AG08395 (cell line): ENCODE results near the gene SLC3A2.
A peak's percentile ranks its signal among the peaks of the same experiment; 100 is the strongest.

ENCODE experiments used
- DNase-seq: peaks from one replicate; pipeline ENCODE4 v3.0.0; 2012; ENCODE audit warnings: mixed read lengths, low spot score

The SLC3A2 gene

GRCh38 chr11:62910141-62910882 lies 29.6 kb downstream of the SLC3A2 start:
- no peak for DNase-seq

GRCh38 chr11:62911137-62912130 lies 30.7 kb downstream of the SLC3A2 start:
- no peak for DNase-seq

GRCh38 chr11:62912268-62912667 lies 31.6 kb downstream of the SLC3A2 start:
- DNase-seq: no peak

- no peak for DNase-seq
Measured at GRCh38 chr11:62914416-62914815, 33.7 kb downstream of the SLC3A2 start.

- no peak for DNase-seq
Measured at GRCh38 chr11:62917906-62918502, 37.3 kb downstream of the SLC3A2 start.

- DNase-seq: no peak
Measured at GRCh38 chr11:62918531-62918930, 37.8 kb downstream of the SLC3A2 start.

- no peak for DNase-seq
Measured at GRCh38 chr11:62919476-62919875, 38.8 kb downstream of the SLC3A2 start.

GRCh38 chr11:62919898-62920640 lies 39.4 kb downstream of the SLC3A2 start:
- DNase-seq: no peak

GRCh38 chr11:62921201-62921572 lies 40.5 kb downstream of the SLC3A2 start, which contains the start of gene CHRM1:
Gene CHRM1 (minus strand): TSS chr11:62921363. CDS start chr11:62911100, 10,263 bp downstream.
- no peak for DNase-seq

GRCh38 chr11:62921573-62922188 lies 41.0 kb downstream of the SLC3A2 start:
- peak; percentile 52 for DNase-seq

- no peak for DNase-seq
Measured at GRCh38 chr11:62922189-62922589, 41.5 kb downstream of the SLC3A2 start.

- DNase-seq: no peak
Measured at GRCh38 chr11:62922653-62923431, 42.1 kb downstream of the SLC3A2 start.

GRCh38 chr11:62923601-62924411 lies 43.1 kb downstream of the SLC3A2 start:
- DNase-seq: no peak

- DNase-seq: no peak
Measured at GRCh38 chr11:62925308-62925707, 44.6 kb downstream of the SLC3A2 start.

- no peak for DNase-seq
Measured at GRCh38 chr11:62925745-62926679, 45.3 kb downstream of the SLC3A2 start.

- DNase-seq: no peak
Measured at GRCh38 chr11:62926680-62927455, 46.2 kb downstream of the SLC3A2 start.

GRCh38 chr11:62928011-62928410 lies 47.3 kb downstream of the SLC3A2 start:
- DNase-seq: no peak

GRCh38 chr11:62930157-62930556 lies 49.5 kb downstream of the SLC3A2 start:
- DNase-seq: no peak
